NCI-H1436 treated with DMSO at 0.1 percent for 48 hours (cell line): ENCODE results near the gene ASCL5.

ENCODE experiments used
- DNase-seq: peaks from one replicate; lab custom pipeline; 2025; lab: John Stamatoyannopoulos, UW

Gene ASCL5

DNA sequence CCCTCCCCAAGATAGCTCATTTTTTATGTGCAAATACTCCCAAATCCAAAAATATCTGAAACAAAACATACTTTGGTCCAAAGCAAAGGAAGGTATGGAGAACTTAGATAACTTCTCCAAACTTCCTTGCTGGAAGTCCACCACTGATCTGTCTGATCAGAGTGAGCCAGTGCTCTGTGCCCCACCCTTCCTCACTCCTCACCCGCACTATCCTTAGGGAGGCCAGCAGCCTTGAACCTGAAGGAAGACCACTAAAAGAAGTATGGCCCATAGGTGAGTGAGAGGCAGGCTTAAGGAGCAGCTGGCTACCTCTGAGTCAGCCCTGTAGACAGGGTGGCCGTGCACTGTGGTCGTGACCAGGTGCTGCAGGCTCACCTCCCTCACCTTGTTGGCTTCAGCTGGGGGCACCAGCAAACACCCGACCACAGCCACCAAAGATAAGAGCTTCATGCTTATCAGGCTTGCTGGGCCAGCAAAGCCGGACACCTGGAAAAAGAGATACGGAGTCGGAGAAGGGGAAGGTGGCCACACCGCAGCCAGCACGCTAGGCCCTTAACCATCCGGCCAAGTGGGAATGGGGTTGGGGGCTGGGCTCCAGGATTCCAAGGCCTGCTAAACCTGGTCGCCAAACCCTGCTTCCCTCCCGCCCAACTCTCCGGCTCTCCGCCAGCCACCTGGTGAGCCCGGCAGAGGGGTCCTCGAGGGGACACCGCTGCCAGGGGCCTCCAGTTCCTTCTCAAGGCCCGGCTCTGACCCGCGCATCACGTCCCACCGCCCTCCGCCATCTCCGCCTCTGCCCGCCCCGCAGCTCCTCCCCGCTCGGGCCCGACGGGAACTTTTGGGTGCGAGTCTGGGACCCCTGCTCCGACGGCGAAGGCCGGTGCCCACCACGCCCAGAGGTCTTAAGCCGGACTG lies 26.7 kb upstream of the ASCL5 start:
- no peak for DNase-seq

DNA sequence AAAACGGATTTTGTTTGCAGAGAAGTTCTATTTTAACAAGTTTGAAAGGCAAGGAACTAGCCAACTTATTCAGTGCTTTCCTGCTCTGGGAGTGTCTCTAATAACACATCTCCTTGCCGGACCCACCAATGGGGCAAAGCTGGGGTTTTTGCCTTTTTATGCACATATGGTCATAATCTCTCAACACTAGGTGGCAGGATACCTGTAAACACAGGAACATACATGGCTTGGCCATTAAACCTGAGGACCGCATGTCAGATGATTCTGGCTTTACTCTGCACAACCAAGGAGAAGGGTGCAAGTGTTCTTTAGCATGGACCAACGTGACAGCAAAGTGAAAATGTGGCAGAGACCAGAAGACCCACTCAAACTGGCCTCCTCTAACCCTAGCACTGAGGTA lies 22.4 kb upstream of the ASCL5 start:
- DNase-seq: no peak

DNA sequence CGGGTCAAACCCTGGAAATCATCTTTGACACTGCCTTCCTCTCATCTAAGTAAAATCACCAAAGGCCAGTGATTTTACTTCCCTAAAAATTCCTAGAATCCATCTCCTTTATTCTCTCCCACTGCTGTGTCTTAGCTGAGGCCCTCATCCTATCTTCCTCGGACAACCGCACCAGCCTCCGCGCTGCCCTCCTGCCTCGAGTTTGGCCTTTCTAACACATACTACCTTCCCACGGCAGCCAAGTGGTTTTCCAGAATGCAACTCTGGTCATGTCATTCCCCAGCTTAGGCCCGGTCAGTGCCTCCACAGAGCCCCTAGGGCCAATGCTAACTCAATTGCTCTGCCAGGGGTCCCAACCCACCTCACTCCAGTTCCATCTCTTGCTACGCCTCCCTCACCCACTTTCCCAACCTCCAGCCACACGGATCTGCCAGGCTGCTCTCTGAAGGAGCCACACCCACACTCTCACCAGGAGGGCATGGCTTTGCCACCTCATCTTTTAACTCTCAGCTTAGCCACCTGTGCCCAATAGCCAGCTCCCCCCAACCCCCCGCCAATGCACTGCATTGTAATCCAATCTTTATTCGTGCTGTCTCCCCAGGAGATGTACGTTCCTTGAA lies 20.5 kb upstream of the ASCL5 start:
- DNase-seq: no peak

DNA sequence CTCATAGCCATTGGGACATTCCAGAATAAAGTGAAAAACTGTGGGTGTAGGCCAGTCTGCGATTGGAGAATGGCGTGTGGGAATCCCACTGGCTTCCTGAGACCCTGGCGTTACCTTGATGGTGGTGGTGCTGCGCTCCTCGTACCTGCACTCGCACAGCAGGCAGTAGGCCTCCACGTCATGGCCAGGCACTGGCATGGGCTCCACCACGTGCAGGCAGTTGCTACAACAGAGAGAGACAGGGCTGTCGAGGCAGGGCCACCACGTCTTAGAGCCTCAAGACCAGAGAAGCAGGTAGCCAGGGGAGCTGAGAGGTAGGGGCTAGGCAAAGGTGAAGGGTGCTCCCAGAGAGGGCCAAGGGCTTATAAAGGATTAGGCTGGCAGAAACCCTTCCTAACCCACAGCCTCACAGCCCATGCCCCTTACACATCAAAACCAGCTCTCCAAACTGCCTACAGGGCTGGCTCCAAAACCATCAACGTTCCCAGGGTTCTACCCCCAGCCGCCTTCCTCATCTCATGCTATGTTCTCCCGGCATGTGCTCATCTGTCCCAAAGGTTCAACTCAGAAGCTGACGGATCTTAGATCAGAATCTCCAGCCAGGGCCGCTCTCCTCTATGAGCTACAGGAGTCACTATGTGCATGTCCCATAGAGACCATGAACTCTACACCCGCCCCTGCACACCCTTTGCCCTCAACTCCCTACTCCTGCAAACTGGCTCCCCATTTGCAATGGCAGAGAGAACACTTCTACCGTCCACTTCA lies 19.8 kb upstream of the ASCL5 start:
- DNase-seq: no peak

DNA sequence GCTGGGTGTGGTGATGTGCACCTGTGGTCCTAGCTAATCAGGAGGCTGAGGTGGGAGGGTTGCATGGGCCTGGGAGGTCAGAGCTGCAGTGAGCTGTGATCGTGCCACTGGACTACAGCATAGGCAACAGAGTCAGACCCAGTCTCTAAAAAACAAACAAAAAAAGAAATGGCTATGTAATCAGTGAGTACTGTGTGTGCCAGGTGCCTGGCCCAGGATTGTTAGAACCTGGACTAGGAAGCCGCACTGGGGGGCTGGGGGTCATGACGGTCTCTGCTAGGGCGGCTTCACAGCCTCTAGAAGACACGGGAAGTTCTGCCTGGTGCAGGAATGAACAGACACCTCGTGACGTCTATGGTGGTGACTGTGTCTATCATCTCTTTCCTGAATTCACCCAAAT lies 18.8 kb upstream of the ASCL5 start:
- DNase-seq: no peak

DNA sequence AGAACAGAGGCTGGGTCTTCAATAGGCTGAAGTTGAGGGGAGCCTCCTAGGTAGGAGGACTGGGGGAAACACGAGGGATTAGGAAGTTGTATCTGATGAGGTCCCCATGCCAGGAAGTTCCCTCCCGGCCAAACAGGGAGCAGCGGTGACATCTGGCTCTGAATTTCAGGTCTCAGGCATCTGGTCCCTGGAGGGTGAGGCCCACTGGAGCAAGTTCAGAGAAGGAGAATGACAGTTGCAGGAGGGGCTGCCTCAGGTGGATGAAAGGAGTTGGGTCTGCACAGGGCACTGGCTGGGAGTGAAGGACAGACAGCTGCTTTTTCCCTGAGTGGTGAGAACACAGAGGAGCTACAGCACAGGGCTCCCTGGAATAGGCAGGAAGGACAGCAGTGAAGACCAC lies 18.1 kb upstream of the ASCL5 start:
- DNase-seq: no peak

DNA sequence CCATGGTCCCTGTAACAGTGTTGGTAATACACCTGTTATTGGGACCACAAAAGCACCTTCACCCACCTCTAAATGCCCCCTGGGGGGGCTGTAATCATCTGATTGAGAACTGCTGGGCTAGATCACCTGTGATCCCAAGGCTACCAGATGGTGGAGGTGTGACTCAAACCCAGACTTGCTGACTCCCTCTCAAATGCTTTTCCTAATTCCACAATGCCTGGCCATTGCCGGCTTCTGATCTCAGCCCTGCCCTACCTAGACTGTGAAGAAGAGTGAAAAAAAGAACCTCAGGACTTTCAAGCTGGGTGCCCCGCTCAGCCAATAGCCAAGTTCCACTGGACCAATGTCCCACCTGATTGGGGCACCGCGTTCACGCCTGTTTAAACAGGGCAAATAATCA lies 17.7 kb upstream of the ASCL5 start:
- DNase-seq: no peak

DNA sequence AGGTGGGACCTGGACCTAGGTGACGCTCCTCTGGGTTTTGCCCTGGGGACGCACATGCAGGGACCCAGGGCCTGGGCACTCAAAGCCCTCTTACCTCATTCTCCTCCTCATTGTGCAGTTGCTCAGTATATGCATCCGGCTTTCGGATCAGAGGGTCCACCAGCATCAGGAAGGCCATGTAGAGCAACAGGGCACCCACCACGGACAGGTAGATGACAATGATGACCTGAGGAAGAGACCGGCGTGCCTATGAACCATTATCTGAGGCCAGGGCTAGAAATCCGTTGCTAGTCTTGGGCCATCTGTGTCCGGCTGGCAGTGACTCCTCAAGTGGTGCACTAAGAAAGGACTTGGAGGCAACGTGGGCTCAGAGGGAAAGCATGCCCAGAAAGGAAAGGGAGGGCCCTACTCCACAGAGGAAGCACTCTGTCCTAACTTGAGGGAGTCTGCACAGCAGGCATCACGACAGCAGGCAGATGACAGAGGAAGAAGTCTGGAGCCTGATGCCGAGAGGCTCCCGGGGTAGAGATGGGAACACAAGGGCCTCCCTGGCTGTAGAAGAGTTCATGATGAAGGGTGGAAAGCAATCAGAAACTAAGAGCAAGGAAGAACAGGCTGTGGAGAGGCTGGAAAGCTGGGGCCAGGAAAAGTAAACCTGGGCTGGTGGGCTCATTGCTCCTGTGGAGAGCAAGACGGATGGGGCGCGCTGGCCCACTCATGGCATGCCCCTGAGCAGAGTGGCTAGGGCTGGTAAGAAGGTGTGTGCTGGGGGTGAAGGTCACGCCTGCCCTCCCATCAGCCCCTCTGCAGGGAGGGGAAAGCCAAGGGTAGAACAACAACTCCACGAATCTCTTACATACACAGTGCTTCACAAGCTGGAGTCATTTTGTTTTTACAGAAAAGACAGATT lies 17.0 kb upstream of the ASCL5 start:
- DNase-seq: no peak

DNA sequence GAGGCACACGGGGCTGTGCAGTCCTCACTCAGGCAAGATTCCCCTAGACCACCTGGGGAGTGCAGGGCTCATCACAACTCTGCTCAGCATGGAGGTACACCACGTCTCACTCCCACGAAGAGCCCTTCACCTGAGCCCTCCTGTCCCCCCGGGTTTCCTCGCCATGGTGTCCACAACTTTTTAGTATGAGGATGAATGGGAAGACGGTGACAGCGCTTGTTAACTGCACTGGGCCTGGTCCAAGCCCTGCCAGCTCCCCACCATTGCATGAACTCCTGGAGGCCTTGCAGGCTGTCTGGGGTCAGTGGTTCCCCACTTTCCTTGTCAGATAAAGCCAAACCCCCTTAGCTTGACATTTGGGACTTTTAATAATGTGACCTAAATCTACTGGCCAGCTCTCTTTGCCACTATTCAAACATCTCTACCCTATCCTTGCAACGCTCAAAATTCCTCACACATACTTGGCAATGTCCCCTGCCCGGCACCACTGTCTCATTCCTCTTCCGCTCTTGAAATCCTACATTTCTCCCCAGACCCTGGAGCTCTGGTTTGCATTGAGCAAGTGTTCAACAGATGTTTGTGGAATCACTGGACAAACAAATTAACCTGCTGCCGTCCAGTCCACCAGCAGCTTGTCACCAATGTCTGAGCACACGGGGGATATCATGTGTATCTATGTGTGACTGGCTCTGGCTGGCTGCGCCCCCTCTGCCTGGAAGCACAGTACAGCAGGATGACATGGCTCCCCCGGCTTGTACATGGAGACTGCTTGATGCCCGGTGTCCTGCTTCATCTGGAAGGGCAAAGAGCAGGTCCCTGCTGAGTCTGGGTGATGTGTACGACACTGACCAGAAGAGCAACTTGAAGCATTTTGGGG lies 16.1 kb upstream of the ASCL5 start:
- no peak for DNase-seq

DNA sequence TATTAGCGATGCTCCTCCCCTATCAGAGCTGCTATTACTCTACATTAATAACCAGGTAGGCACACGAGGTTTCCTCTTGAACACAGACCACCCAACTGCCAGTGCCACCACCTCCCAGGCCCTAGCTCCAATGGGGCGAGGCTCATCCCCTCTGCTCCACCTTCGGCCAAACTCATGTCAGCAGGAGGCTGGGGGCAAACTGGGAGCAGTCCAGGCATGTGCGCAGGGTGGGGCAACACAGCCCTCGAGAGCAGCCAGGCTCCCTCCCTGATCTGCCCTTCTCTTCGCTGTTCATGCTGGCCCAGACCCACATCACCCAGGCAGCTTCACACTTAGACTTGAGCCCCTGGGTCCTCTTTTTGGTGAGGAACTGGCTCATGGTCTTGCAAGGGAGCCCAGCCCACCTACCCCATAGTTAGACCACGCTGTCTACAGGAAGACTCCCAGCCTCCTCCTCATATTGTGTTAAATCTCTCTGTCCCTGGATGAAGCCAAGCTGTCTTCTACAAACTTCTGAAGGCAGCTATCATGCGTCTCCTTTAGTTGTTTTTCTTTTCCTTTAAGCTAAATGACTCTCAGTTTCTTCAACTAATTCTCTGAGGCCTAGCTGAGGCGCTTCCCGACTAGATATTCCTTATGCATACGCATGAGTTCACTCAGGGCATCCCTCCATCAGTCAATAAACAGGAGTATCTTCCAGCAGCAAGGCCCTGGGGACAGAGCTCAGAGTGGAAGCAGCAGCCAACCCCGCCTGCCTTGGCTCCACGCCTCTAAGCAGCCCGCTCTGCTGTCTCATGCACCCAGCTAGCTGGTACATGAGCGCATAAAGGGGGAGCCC lies 15.2 kb upstream of the ASCL5 start:
- no peak for DNase-seq

DNA sequence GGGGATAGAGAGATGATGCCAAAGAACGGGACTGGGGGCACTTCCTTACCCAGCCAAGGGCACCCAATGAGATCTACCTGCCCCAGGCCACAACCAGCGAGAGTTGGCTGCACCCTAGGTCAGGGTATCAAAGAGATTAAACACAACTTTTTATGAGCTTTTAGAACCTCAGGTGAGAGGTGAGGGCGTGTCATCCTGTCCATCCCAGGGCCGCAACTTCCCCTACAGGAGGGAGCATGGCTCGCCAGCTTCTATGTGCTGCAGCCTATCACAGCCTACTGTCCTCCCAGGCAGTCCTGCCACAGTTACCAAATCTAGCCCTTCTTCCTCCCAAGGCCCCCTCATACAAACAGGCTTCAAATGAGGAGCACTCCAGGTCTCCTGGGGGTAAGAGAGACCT lies 14.4 kb upstream of the ASCL5 start:
- no peak for DNase-seq

DNA sequence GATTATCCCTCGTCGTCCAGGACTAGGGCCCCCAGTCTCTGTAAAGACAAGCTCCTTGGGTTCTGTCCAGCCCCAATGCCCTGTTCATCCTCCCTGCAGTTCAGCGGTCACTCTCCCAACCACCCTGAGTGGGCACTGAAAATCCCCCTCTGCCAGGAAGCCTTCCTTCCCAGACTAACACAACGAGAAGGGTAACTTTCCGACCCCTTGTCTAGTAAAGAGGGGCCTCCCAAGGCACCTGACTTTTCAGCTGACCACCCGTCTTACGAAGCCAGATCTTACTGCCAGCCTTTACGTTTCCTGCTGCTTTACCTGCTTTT lies 13.9 kb upstream of the ASCL5 start:
- DNase-seq: no peak

DNA sequence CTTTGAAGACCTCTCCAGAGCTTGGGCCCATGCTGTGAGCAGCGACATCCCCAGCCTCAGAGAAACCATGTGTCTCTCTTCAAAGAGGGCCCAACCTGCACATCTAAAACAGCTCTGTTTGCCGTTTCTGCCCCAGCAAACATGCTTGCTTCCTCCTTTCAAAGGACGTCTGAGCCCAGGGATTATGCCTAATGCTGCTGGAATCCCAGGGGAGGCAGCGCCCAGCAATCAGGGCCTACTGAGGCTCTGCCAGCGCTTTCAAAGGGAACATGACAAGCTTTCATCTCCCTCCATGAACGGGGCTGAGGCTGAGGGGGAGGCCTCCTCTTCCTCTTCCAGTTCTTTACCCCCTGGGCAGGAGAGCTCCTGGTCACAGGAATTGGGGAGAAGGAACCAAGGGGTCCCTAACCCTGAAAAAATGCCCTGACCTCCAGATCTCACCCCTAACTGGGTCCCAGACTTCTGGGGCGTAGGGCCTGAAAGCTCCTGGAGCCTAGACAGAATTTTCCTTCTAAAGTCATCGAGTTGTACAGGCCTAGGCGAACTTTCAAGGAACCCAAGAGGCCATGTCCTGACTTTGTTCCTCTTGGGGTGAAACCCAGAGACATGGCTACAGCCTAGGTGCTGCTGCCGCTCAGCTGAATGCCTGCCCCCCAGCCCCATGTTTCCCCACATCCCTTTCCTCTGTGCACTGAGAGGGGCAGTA lies 13.4 kb upstream of the ASCL5 start:
- peak; percentile 46 for DNase-seq

DNA sequence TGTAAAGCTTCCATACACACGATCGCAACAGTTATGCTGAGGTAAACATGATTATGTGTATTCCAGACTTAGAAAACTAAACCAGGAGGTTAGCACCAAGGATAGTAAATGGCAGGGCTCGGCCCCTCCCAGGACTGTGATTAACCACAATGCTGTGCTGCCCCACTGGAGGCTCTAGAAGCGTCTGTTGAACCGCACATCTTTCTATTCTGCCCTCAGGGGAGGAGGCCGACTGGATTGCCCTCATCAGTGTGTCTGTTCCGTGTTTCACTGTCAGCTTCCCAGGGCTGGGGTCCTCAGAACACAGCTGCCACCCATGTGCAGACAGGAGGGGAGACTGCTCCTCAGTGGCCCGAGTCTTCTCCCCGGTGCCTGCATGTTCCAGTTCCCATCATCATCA lies 12.8 kb upstream of the ASCL5 start:
- no peak for DNase-seq

DNA sequence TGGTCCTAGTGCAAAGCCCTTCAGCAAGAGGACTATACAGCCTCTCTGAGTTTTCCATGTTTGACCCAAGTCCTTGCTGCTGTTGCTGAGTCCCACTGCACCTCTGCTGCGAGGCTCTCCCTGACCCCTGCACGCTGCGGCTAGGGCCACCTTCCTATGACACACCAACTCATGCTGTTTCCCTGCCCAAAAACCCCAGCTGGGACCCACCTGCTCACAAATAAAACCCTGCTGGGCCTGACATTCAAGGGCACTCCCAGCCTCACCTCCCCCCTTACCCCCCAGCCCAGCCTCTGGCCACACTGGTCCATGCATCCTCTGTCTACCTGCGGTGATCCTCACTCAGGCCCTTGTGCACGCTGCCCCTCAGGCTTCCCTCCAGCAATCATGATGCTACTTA lies 12.3 kb upstream of the ASCL5 start:
- no peak for DNase-seq

DNA sequence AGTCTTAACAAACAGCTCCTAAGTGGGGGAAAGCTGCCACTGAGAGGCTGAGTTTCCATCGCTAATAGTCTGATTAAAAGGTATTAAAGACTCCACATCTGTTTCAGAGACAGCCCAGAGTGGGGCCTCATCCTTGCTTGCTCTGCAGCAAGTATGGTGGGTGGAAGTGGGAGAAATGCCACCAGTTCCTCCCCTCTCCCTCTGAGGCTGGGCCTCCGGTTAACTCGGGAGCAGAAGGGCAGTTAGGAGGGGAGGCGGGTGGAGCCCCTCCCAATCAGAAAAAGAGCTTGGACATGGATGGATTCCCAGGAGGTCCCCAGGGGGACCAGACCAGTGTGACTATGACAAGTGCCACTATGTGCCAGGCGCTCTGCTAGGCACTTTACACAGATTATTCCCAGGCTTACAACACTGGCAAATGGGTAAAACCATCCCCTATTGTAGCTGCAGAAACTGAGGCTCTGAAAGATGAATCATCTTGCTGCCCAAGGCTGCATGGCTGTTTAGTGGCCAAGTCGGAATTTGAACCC lies 11.4 kb upstream of the ASCL5 start:
- DNase-seq: no peak

DNA sequence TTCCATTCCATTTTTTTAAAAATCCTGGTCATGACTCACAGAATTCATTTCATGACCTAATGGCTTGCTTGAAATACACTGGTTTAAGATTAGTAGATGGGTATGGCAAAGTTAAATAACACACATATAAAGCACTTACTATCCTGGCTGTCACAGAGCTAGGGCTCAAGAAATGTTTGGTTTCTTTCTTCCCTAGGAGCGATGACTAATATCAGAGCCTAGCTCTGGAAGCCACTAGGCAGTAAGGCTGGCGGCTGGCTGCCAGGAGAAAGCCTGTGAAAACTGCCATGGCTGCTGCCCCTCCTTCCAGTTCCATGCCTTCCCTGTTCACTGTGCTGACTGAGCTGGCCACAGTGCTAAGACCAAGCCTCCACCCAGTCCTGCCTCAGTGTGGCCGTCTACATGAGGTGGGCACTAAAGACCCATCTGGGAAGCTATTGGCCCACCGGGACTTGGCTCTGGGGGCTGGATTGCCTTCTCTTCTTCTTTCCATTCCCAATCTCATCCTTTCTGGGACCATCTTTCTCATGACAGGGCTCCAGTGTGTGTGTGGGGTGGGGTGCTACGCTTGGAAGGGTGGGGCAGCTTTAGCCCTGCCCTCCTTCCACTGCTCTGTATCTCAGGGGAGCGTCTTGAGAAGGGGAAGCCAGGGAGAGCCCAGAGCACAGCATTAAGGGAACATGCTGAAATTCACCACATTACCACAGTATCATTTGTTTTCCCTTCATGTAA lies 10.8 kb upstream of the ASCL5 start:
- DNase-seq: no peak

DNA sequence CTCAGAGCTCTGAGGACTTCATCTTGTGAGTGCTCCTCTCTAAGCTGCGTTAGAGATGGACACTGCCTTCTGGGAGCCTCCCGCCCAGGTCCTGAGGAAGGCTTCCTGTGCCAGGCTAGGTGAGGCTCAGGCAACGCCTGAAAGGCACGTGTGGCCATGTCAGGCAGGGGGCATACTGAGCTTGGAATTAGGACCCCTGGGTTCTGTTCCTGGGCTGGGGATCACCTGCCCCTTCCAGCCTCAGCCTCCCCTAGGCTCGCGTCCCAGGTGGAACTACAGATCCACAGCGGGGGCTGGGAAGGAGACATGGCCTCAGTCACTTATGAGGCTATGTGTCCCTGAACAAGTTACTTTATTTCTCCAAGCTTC lies 10.0 kb upstream of the ASCL5 start:
- DNase-seq: no peak
